Gastrocnemius medialis (tissue), 4 donors: Measurements from ENCODE around the gene GTF3C1.
"Not testable (repeated sequence)": the region's sequence is repeated elsewhere in the genome, so short reads cannot be mapped to it uniquely, and the experiment has no call there.

Experiments
- POLR2A ChIP-seq, 2 donors: fragments of 450-650 bp; IDR thresholded peaks; one replicate each; pipeline ENCODE4 v1.6.1; 2017; ENCODE audit warnings: antibody characterized with exemption in 2 of 2, mild to moderate bottlenecking in 2 of 2, moderate library complexity in 2 of 2
- TF ChIP-seq, protein P1 (sequence below), 5 experiments: fragments of 450-650 bp in 3 of 5; fragments of 200-600 bp in 2 of 5; sonication (generic) in 2 of 5; IDR thresholded peaks in 4 of 5; conservative IDR thresholded peaks in 1 of 5; 1 replicate in 4 of 5; 2 replicates in 1 of 5; pipeline ENCODE4 v1.5.1; 2016 to 2019; ENCODE audit warnings: antibody characterized with exemption in 5 of 5, mild to moderate bottlenecking in 3 of 5, moderate library complexity in 3 of 5

GRCh38 chr16:27570986-27571385 is 21.3 kb upstream of the GTF3C1 start:
- TF ChIP-seq, protein P1, sequence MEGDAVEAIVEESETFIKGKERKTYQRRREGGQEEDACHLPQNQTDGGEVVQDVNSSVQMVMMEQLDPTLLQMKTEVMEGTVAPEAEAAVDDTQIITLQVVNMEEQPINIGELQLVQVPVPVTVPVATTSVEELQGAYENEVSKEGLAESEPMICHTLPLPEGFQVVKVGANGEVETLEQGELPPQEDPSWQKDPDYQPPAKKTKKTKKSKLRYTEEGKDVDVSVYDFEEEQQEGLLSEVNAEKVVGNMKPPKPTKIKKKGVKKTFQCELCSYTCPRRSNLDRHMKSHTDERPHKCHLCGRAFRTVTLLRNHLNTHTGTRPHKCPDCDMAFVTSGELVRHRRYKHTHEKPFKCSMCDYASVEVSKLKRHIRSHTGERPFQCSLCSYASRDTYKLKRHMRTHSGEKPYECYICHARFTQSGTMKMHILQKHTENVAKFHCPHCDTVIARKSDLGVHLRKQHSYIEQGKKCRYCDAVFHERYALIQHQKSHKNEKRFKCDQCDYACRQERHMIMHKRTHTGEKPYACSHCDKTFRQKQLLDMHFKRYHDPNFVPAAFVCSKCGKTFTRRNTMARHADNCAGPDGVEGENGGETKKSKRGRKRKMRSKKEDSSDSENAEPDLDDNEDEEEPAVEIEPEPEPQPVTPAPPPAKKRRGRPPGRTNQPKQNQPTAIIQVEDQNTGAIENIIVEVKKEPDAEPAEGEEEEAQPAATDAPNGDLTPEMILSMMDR (IDR thresholded peaks at IDR 0.05 in 4 of 5, conservative IDR thresholded peaks at IDR 0.05 in 1 of 5): not testable (repeated sequence)
- not testable (repeated sequence) for TF ChIP-seq POLR2A (IDR thresholded peaks at IDR 0.05)
